22Rv1 (cell line): Measurements from ENCODE around the gene EPHA8.

Experiments used
- CTCF ChIP-seq: fragments of 450-650 bp; IDR thresholded peaks from 2 replicates; pipeline ENCODE4 v1.5.1; 2017; ENCODE audit warnings: mild to moderate bottlenecking
- ZFX ChIP-seq: fragments of 450-650 bp; IDR thresholded peaks from 2 replicates; pipeline ENCODE4 v1.6.1; 2017; ENCODE audit warnings: antibody characterized with exemption, borderline replicate concordance

GRCh38 chr1:22524481-22524880, 38.8 kb upstream of the EPHA8 start:
- no peak for TF ChIP-seq CTCF
- TF ChIP-seq ZFX: no peak
